Left colon (tissue), 2 donors: ENCODE results near the gene NTHL1. TPM values are rescaled to one million over a fixed set of nuclear protein-coding genes. Genes with fewer than 3 reads are reported as not detected.
"Not testable (repeated sequence)": the region's sequence is repeated elsewhere in the genome, so short reads cannot be mapped to it uniquely, and the experiment has no call there.

Experiments
- ATAC-seq: fragments of 200-7000 bp; cut with Tn5 transposase; one replicate; pipeline ENCODE4 v1.9.1; 2020; ENCODE audit warnings: mild to moderate bottlenecking, moderate library complexity
- DNase-seq, 2 donors: peaks; one replicate each; pipeline ENCODE4 v3.0.0-alpha.2; 2020
- intact Hi-C, 2 donors: fragments of 100-400 bp; cut with DNase I in 1 of 2; cut with micrococcal nuclease in 1 of 2; formaldehyde crosslinking; loops; one replicate each; pipeline versions ENCODE4 v1.11.2 to v1.14.0; 2022; cut with DNase I, micrococcal nuclease
- total RNA-seq, 2 donors: library from RNA; stranded (reverse); fragmentation: NEBNext Ultra II Directional; extraction: Animal tissue kit (Norgen Biotek cat#: 25700); gene quantifications; one replicate each; pipeline ENCODE4 v1.2.1, GENCODE V29; 2021
- donor health status: DM: no; HTN: no; CAD: no.
- donor health status: DM: yes; HTN: yes; CAD: no.

The NTHL1 gene
- total RNA-seq, 2 donors from 2014 or later: 27.3 to 29.5 TPM

DNA sequence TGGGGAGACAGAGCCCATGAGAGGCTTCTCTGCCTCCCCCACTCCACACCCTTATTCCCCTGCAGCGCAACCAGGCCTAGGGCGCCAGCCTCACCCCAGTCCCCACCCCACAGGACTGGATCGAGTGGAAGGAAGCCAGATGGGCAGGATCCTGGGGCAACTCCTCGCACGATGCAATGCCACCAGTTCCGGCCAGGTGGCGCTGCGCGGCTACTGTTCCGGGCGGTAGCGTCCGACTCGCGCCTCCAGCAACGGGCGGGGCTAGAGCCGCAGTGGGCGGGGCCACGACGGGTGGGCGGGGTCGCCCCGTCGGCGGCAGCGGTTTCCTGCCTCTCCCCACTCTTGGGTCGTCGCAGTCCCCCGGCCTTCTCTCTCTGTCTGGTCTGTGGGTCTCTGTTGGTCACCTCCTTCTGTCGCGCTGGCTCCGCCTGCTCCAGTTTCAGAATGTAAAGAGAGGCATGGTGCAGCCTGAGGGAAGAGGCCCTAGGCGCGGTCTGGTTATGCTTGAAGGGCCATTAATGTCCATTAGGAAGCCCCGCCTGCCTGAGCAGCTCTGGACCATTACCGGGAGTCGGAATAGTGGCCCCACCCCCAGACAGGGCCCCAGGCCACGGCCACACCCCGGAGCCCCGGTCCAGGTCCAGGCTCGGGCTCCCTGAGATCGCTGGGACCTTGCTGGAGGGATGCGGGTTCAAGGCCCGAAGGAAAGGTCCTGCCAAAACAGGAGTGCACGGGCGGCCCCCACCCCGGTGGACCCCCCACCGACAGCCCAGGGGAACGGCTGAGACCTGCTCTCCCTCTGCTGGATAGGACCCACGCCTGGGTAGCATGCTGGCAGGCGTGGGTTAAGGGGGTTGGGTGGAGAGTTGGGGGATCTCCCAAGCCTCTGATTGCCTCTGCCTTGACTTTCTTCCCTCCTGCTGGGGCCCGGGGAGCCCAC is 24.3 kb downstream of the NTHL1 start:
- intact Hi-C loops: no loop called here
- ATAC-seq (peak; percentile 79), DNase-seq (peak; percentile 89 to 95)

- ATAC-seq: peak; percentile 24
- no peak for DNase-seq
- intact Hi-C loops: no loop called here
Measured at GRCh38 chr16:2022723-2023091, 24.9 kb downstream of the NTHL1 start.

DNA sequence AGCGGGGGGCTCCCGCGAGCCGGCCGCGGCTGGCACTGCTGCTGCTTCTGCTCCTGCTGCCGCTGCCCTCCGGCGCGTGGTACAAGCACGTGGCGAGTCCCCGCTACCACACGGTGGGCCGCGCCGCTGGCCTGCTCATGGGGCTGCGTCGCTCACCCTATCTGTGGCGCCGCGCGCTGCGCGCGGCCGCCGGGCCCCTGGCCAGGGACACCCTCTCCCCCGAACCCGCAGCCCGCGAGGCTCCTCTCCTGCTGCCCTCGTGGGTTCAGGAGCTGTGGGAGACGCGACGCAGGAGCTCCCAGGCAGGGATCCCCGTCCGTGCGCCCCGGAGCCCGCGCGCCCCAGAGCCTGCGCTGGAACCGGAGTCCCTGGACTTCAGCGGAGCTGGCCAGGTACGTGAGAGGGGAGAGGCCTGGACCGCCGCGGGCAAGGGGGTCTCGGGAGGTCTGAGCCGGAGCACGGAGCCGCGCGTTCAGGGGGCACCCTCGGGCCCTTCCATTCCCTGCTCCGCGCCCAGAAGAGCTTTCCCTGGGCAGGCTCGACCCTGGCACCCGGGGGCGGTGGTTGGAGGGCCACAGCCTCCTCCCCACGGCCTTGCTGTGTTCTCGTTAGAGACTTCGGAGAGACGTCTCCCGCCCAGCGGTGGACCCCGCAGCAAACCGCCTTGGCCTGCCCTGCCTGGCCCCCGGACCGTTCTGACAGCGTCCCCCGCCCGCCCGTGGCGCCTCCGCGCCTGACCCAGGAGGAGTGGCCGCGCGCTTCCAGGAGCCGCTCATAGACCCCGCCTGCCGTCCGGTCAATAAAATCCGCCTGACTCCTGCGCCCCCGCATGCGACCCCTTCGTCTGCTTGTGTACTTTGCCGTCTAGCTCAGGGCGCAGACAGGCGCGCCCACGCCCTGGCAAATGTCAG is 27.5 kb downstream of the NTHL1 start:
- DNase-seq (peak in 1 of 2 donors; percentile 36), ATAC-seq (no peak)
- intact Hi-C loops: no loop called here

- DNase-seq: peak in 1 of 2 donors; percentile 38
- intact Hi-C loops: no loop called here
- no peak for ATAC-seq
Measured at GRCh38 chr16:2019518-2019920, 28.1 kb downstream of the NTHL1 start, which contains the start of gene NPW. NPW (plus strand) TSS chr16:2019785.

DNA sequence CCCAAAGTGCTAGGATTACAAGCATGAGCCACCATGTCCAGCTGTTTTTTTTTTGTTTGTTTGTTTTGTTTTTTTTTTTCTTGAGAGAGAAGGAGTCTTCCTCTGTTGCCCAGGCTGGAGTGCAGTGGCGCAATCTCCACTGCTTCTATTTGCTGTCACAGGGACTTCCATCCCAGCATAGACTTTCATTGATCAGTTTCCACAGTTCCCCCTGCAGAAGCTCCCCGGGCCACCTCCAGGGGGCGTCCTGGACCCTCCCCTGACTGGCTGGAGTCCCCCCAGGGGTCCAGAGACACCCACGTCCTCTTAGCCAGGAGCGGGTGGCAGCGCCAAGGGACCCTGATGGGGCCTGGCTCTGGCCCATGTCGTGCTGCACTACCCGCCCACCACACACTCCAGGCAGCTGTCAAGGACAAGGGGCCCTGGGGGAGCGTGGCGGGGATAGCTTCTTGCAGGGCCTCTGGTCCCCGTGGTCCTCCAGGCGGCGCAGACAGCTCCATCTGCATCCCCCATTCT is 31.2 kb downstream of the NTHL1 start:
- DNase-seq: no peak
- intact Hi-C loops: no loop called here
- ATAC-seq: no peak

GRCh38 chr16:2015947-2016208 is 31.8 kb downstream of the NTHL1 start:
- DNase-seq (peak in 1 of 2 donors; percentile 27), ATAC-seq (peak; percentile 35)
- intact Hi-C loops: no loop called here

GRCh38 chr16:2015117-2015946 is 32.3 kb downstream of the NTHL1 start:
- peak; percentile 74 to 84 for DNase-seq
- intact Hi-C loops: no loop called here
- peak; percentile 87 for ATAC-seq

GRCh38 chr16:2013527-2013926 is 34.1 kb downstream of the NTHL1 start:
- ATAC-seq (no peak), DNase-seq (no peak)
- intact Hi-C loops: no loop called here

- intact Hi-C loops, DNase-seq, ATAC-seq: not testable (repeated sequence)
Measured at GRCh38 chr16:2011726-2012125, 35.9 kb downstream of the NTHL1 start.

GRCh38 chr16:2009791-2010510 is 37.7 kb downstream of the NTHL1 start, which contains the start of gene ZNF598:
ZNF598 (minus strand) TSS chr16:2009821.
- peak; percentile 79 to 87 for DNase-seq
- ATAC-seq: peak; percentile 82
- intact Hi-C loops: loop anchor here in 1 of 2 donors (10.0 kb wide), 1 partner anchor 135 kb away; the partner anchor contains the start of gene RAB26

GRCh38 chr16:2009164-2009711 is 38.4 kb downstream of the NTHL1 start:
- ATAC-seq (peak; percentile 37), DNase-seq (peak in 1 of 2 donors; percentile 55)
- intact Hi-C loops: loop anchor here in 1 of 2 donors (10.0 kb wide), 1 partner anchor 136 kb away; the partner anchor contains the start of gene RAB26

DNA sequence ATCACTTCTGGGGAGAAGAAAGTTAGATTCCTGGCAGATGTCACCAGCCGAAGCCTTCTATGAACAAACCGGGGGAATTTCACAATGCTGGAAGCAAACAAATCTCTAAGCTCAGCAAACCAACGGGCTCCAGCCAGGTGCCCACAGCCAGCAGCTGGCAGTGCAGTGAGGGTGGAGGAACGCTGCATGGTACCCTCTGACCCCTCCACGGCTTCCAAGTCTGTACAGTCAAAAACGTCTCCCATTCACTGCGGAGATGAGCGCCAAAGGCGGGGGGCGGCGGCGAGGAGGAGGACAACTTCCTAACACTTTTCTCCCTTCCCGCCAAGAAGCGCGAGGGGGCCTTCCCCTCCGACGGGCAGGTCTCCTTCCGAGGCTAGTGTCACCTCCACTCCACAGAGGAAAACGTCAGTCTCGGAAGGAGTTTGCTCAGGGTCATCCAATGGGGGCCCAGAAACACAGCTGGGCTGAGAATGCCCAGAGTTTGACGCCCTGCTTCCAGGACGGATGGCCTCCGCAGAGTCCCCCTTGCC is 38.9 kb downstream of the NTHL1 start:
- DNase-seq: peak in 1 of 2 donors; percentile 53
- peak; percentile 18 for ATAC-seq
- intact Hi-C loops: loop anchor here in 1 of 2 donors (10.0 kb wide), 1 partner anchor 136 kb away; the partner anchor contains the start of gene RAB26

DNA sequence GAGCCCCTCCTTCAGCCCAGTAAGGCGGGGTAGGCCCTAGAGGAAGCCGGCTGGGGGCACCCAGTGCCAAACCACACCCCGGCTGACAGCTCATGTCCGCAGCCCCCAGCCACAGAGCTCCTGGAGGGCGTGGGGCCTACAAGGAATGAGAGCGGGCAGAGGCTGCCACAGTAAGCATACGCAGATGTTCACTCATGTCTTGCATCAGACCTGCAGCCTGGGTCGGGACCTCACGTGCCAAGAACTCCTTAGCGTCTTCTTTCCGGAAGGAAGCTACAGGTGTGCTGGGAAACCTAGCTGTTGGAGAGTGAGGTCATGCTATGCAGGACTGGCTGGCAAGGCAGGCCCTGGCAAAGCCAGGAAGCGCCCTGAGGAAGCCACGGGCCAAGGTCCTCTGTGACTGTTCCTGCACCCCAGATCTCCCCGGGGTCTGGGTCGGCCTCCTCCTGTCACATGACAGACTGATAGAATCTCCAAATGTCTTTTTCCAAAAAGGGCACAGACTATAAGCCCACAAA is 39.6 kb downstream of the NTHL1 start:
- peak; percentile 57 to 82 for DNase-seq
- intact Hi-C loops: loop anchor here in 1 of 2 donors (10.0 kb wide), 1 partner anchor 137 kb away; the partner anchor contains the start of gene RAB26
- ATAC-seq: peak; percentile 64

GRCh38 chr16:2007081-2007836 is 40.4 kb downstream of the NTHL1 start:
- intact Hi-C loops: loop anchor here in 1 of 2 donors (10.0 kb wide), 1 partner anchor 138 kb away; the partner anchor contains the start of gene RAB26
- no peak for DNase-seq
- no peak for ATAC-seq

GRCh38 chr16:2006317-2006716 is 41.3 kb downstream of the NTHL1 start:
- DNase-seq (no peak), ATAC-seq (no peak)
- intact Hi-C loops: loop anchor here in 1 of 2 donors (10.0 kb wide), 1 partner anchor 138 kb away; the partner anchor contains the start of gene RAB26

GRCh38 chr16:2005646-2006045 is 42.0 kb downstream of the NTHL1 start:
- no peak for DNase-seq
- intact Hi-C loops: loop anchor here in 1 of 2 donors (10.0 kb wide), 1 partner anchor 139 kb away; the partner anchor contains the start of gene RAB26

More at GRCh38 chr16:2005646-2006045, 42.0 kb downstream of the NTHL1 start:
- ATAC-seq: no peak
